ENCODE measurements around the gene RAET1E.
"Not testable (repeated sequence)": the region's sequence is repeated elsewhere in the genome, so short reads cannot be mapped to it uniquely, and the experiment has no call there.

Gene RAET1E

GRCh38 chr6:149855741-149856140 is 42.2 kb downstream of the RAET1E start:
- Histone ChIP-seq H3K27me3 (ENCODE audit: low read depth, low read length) (no peaks in the 10 kb centered on the region), H3K27ac (ENCODE audit: low read length) (no peak overlapping the region), H3K9me3 (ENCODE audit: control insufficient read depth in 1 of 2, low read length in 2 of 2) (no peaks in the 10 kb centered on the region), H3K4me3 (ENCODE audit: low read depth in 1 of 2, low read length in 2 of 2) (no peak overlapping the region), H3K36me3 (ENCODE audit: control insufficient read depth in 1 of 2, insufficient read depth in 2 of 2, low read length in 2 of 2) (peaks cover 7 to 8% of the 10 kb centered on the region in 2 donors), H3K4me1 (ENCODE audit: control insufficient read depth in 1 of 2, insufficient read depth in 2 of 2, low read length in 2 of 2) (peaks cover 0 to 4% of the 10 kb centered on the region in 2 donors)

DNA sequence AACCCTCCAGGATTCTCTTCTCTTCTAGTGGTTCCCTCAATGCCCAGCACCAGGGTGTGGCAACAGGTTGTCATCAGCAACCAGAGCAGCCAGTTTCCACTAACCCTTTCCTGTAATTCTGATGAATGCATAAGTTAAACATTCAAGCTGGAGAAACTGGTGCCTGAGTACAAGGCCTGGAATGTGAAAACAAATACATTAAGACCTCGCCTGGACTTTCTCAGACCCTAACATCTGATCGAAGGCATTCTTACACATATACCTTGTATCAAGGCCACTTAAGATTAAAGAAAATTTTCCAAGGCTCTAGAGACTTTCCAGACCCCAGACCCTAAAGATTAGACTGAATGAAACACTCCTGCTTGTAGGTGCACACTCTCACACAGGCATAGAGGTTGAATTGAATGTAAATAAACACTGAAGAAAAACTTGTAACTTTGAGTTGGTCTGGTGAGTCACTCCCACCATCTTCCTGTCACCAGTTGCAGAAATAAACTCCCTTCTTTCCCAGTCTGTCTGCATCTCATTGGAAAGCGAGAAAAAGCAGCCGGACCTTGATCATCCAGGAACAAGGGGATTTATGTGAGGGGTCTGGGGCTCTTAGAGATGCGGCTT is 42.8 kb downstream of the RAET1E start:
- Histone ChIP-seq H3K4me1 (ENCODE audit: control insufficient read depth in 1 of 2, insufficient read depth in 2 of 2, low read length in 2 of 2) (peaks cover 0 to 4% of the 10 kb centered on the region in 2 donors), H3K27ac (ENCODE audit: low read length) (peak overlapping the region; percentile 1), H3K9me3 (ENCODE audit: control insufficient read depth in 1 of 2, low read length in 2 of 2) (no peaks in the 10 kb centered on the region), H3K4me3 (ENCODE audit: low read depth in 1 of 2, low read length in 2 of 2) (no peak overlapping the region), H3K27me3 (ENCODE audit: low read depth, low read length) (no peaks in the 10 kb centered on the region), H3K36me3 (ENCODE audit: control insufficient read depth in 1 of 2, insufficient read depth in 2 of 2, low read length in 2 of 2) (peaks cover 8 to 11% of the 10 kb centered on the region in 2 donors)

DNA sequence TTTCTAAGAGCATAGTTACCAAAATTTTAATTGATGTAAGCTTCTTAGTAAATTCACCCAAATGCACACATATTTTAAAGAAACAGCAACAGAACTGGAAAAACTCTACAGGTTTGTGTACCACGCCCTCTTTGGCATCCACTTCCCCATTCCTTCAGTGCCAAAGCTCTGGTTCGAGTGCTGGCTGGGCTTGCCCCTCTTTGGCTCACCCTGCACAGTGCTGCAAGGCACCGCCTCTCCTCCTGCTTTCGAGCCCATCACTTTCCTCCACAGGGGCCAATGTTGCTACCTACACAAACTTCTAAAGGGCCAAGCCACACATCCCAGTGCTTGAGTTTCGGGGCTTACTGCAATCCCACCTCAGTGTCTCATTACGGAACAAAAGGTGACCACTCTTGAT is 43.4 kb downstream of the RAET1E start:
- Histone ChIP-seq H3K4me1 (ENCODE audit: control insufficient read depth in 1 of 2, insufficient read depth in 2 of 2, low read length in 2 of 2) (peaks cover 0 to 4% of the 10 kb centered on the region in 2 donors), H3K4me3 (ENCODE audit: low read depth in 1 of 2, low read length in 2 of 2) (no peak overlapping the region), H3K9me3 (ENCODE audit: control insufficient read depth in 1 of 2, low read length in 2 of 2) (no peaks in the 10 kb centered on the region), H3K36me3 (ENCODE audit: control insufficient read depth in 1 of 2, insufficient read depth in 2 of 2, low read length in 2 of 2) (peaks cover 8 to 11% of the 10 kb centered on the region in 2 donors), H3K27me3 (ENCODE audit: low read depth, low read length) (no peaks in the 10 kb centered on the region), H3K27ac (ENCODE audit: low read length) (no peak overlapping the region)

GRCh38 chr6:149854017-149854416 is 43.9 kb downstream of the RAET1E start:
- H3K27ac ChIP-seq (ENCODE audit: low read length); H3K27me3 ChIP-seq (ENCODE audit: low read depth, low read length); H3K4me1 ChIP-seq (ENCODE audit: control insufficient read depth in 1 of 2, insufficient read depth in 2 of 2, low read length in 2 of 2); H3K9me3 ChIP-seq (ENCODE audit: control insufficient read depth in 1 of 2, low read length in 2 of 2); H3K4me3 ChIP-seq (ENCODE audit: low read depth in 1 of 2, low read length in 2 of 2): not testable (repeated sequence)
- H3K36me3 ChIP-seq (ENCODE audit: control insufficient read depth in 1 of 2, insufficient read depth in 2 of 2, low read length in 2 of 2), result peaks cover 8 to 11% of the 10 kb centered on the region in 2 donors

- no peak overlapping the region for H3K27ac ChIP-seq (ENCODE audit: low read length)
- no peak overlapping the region for H3K4me3 ChIP-seq (ENCODE audit: low read depth in 1 of 2, low read length in 2 of 2)
- no peaks in the 10 kb centered on the region for H3K27me3 ChIP-seq (ENCODE audit: low read depth, low read length)
- peaks cover 0 to 5% of the 10 kb centered on the region in 2 donors for H3K4me1 ChIP-seq (ENCODE audit: control insufficient read depth in 1 of 2, insufficient read depth in 2 of 2, low read length in 2 of 2)
- no peaks in the 10 kb centered on the region for H3K9me3 ChIP-seq (ENCODE audit: control insufficient read depth in 1 of 2, low read length in 2 of 2)
- peaks cover 8 to 11% of the 10 kb centered on the region in 2 donors for H3K36me3 ChIP-seq (ENCODE audit: control insufficient read depth in 1 of 2, insufficient read depth in 2 of 2, low read length in 2 of 2)
Measured at GRCh38 chr6:149852881-149853280, 45.0 kb downstream of the RAET1E start.

- Histone ChIP-seq H3K27ac (ENCODE audit: low read length) (no peak overlapping the region), H3K4me1 (ENCODE audit: control insufficient read depth in 1 of 2, insufficient read depth in 2 of 2, low read length in 2 of 2) (peaks cover 3 to 12% of the 10 kb centered on the region in 2 donors), H3K9me3 (ENCODE audit: control insufficient read depth in 1 of 2, low read length in 2 of 2) (no peaks in the 10 kb centered on the region), H3K4me3 (ENCODE audit: low read depth in 1 of 2, low read length in 2 of 2) (no peak overlapping the region), H3K36me3 (ENCODE audit: control insufficient read depth in 1 of 2, insufficient read depth in 2 of 2, low read length in 2 of 2) (peaks cover 8 to 11% of the 10 kb centered on the region in 2 donors), H3K27me3 (ENCODE audit: low read depth, low read length) (no peaks in the 10 kb centered on the region)
Measured at GRCh38 chr6:149852180-149852579, 45.7 kb downstream of the RAET1E start.

GRCh38 chr6:149851461-149852110 is 46.3 kb downstream of the RAET1E start:
- Histone ChIP-seq H3K9me3 (ENCODE audit: control insufficient read depth in 1 of 2, low read length in 2 of 2) (no peaks in the 10 kb centered on the region), H3K4me1 (ENCODE audit: control insufficient read depth in 1 of 2, insufficient read depth in 2 of 2, low read length in 2 of 2) (peaks cover 5 to 16% of the 10 kb centered on the region in 2 donors), H3K4me3 (ENCODE audit: low read depth in 1 of 2, low read length in 2 of 2) (no peak overlapping the region), H3K27ac (ENCODE audit: low read length) (no peak overlapping the region), H3K36me3 (ENCODE audit: control insufficient read depth in 1 of 2, insufficient read depth in 2 of 2, low read length in 2 of 2) (peaks cover 8 to 11% of the 10 kb centered on the region in 2 donors), H3K27me3 (ENCODE audit: low read depth, low read length) (no peaks in the 10 kb centered on the region)

- not testable (repeated sequence) for H3K27ac ChIP-seq (ENCODE audit: low read length); H3K9me3 ChIP-seq (ENCODE audit: control insufficient read depth in 1 of 2, low read length in 2 of 2); H3K4me3 ChIP-seq (ENCODE audit: low read depth in 1 of 2, low read length in 2 of 2); H3K27me3 ChIP-seq (ENCODE audit: low read depth, low read length)
- peaks cover 8 to 11% of the 10 kb centered on the region in 2 donors for H3K36me3 ChIP-seq (ENCODE audit: control insufficient read depth in 1 of 2, insufficient read depth in 2 of 2, low read length in 2 of 2)
- peaks cover 5 to 20% of the 10 kb centered on the region in 2 donors for H3K4me1 ChIP-seq (ENCODE audit: control insufficient read depth in 1 of 2, insufficient read depth in 2 of 2, low read length in 2 of 2)
Measured at GRCh38 chr6:149848343-149848742, 49.6 kb downstream of the RAET1E start.
